HG02763 (cell line): ENCODE measurements around the gene RUSF1.

Experiments used
- ATAC-seq: cut with Tn5 transposase; IDR thresholded peaks from one replicate; pipeline ENCODE4 v1.9.1; 2021; ENCODE audit warnings: mild to moderate bottlenecking, moderate library complexity; ENCODE audit not compliant: unreplicated experiment

The RUSF1 gene

DNA sequence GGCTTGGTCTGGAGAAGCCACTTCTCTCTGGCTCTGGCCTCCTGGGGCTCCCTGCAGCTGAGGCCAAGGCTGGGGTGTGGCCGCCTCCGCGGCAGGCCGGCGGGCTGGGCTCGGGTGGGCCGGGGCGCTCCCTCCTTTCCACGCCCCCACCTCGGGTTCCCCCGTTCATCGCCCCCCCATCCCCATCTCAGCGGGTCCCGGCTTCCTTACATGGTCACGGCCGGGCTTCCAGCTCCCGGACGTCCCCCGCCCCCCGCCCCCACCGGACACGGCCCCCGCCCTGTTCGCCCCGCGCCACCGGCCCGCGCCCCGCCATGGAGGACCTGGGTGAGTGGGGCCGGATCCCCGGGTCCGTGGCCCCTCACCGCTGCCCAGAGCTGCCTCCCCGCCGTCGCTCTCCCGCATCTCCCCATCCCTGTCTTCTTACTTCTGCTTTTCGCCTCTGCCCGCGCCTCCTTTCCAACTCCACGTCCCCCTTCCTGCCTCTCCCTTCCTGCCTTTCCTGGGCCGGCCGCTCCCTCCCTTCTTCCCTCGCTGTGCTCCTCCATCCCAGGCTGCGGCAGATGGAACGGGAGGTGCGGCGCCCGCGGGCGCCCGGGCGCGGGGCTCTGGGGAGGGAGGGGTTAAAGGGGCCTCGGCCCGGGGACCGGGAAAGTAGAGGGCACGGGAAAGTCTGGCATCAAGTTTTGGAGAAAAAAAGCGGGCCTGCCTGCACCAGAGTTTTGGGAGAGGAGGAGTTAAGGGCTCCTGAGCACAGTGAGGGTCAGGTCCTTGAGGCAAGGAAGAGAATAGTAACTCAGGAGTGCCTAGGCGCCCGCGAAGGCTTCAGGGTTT lies 36.1 kb downstream of the RUSF1 start, which contains the start of gene TGFB1I1:
TGFB1I1 (plus strand) TSS at position 278 of the 834 bp plus-strand sequence; CDS start at position 315, 37 bp downstream.
- ATAC-seq = no peak

DNA sequence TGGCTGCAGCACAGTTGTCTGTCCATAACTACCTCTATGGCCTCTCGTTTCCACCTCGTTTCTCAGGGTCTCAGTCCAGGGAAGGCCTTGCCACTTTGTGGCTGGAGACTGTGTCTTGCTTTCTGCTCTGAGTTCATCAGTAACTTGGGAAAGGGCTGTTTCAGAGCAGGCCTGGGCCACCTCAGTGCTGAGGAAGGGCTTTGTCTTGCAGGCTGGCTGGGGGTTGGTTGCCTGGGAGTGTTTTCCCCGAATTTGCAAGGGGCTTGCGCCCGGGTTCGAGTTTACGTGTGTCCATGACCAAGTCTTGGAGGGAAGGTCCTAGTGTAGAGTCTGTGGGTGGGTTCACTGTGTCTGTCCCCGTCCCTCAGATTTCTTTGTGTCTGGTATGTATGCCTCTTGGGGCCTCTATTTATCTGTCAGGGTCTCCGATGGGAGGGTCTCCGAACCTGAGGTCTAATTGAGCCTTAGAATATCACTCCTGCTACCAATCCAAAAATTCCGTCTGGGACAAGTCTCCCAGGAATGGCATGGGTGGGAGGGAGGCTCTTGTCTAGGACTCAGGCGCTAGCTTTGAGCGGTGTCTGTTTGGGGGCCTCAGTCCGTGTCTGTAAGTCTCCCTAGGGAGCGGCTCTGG lies 36.8 kb downstream of the RUSF1 start:
- ATAC-seq = no peak

DNA sequence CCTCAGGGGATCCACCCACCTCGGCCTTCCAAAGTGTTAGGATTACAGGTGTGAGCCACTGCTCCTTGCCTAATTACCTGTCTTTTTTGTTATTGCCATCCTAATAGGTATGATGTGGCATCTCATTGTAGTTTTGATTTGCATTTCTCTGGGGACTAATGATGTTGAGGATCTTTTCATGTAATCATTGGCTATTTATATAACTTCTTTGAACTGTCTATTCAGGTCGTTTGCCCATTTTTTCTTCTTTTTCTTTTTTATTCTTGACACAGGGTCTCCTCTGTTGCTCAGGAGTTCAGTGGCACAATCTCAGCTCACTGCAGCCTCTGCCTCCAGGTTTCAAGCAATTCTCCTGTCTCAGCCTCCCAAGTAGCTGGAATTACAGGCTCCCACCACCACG lies 37.6 kb downstream of the RUSF1 start:
- no peak for ATAC-seq

DNA sequence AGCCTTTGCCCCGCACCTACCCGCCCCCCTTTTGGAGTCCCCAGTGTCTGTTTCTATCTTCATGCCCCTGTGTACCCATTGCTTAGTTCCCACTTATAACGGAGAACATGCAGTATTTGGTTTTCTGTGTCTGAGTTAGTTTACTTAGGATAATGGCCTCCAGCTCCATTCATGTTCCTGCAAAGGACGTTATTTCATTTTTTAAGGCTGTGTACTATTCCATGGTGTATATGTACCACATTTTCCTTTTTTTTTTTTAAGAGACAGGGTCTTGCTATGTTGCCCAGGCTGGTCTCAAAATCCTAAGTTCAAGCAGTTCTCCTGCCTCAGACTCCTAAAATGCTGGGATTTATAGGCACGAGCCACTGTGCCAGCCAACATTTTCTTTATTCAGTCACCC lies 40.3 kb downstream of the RUSF1 start:
- ATAC-seq = no peak

DNA sequence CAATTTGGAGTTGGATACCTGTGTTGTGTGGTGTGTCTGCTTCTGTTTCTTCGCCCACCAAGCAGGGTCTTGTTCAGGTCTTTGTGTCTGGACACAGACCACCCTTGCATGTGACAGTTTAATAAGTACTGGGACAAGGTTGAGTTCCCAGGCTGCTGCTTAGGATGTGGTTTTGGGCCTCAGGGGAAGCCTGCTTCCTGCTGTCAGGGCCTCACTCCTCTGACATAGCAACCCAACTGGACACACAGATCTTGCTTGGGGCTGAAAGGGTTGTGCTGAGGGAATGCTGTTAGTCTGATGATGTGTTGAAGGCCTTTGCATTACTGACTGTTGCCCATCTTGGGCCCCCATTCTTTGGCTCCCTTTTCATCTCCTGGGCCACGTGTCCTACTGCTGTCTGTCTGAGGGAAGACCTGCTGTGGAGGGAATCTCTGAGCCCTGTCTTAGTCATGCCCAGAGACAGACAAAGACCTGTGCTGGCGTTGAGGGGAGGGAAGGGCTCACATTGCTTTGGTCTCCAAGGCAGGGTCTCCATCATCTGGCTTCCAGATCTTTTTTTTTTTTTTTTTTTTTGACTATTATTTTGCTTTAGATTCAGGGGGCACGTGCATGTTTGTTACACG lies 40.9 kb downstream of the RUSF1 start:
- ATAC-seq = no peak

DNA sequence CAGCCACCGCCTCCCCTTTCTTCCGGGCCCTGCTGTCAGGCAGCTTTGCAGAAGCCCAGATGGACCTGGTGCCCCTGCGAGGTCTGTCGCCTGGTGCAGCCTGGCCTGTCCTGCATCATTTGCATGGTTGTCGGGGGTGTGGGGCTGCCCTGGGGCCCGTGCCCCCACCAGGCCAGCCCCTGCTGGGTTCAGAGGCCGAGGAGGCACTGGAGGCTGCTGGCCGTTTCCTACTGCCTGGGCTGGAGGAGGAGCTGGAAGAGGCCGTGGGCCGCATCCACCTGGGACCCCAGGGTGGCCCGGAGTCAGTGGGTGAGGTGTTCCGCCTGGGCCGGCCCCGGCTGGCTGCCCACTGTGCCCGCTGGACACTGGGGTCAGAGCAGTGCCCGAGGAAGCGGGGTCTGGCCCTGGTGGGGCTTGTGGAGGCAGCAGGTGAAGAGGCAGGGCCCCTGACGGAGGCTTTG lies 41.8 kb downstream of the RUSF1 start:
- no peak for ATAC-seq

DNA sequence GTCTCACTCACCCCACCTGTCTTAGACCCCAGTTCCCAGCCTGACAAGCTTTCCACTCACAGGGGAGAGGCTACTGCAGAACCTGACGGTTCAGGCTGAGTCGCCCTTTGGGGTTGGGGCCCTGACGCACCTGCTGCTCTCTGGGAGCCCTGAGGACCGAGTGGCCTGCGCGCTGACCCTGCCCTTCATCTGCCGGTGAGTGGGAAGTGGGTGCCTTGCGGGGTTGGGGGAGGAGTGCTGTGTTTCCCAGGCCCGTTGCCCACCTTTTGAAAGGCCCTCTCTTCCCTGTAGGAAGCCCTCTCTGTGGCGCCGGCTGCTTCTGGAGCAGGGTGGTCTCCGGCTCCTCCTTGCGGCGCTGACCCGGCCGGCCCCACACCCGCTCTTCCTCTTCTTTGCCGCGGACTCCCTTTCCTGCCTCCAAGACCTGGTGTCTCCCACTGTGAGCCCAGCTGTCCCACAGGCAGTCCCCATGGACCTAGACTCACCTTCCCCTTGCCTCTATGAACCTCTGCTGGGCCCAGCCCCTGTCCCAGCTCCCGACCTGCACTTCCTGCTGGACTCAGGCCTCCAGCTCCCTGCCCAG lies 42.3 kb downstream of the RUSF1 start:
- ATAC-seq = no peak

DNA sequence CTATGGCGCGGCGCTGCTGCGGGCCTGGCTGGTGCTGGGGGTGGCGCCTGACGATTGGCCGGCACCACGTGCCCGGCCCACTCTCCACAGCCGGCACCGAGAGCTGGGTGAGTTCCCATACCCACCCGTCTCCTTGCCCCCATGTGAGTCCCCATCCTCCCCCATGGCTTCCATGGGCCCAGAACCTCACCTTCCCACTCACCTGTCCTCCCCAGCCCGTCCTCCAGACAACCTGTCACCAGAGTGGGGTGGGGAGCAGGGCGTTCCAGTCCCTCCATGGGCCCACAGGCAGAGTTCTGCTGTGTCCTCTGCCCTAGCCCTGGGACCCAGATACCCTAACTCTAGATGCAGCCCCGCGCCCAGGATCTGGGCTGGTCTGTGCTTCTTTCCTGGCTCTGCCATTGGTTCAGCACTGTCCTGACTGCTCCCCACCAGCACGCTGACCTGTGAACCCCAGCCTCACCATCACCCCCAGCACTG lies 43.4 kb downstream of the RUSF1 start:
- no peak for ATAC-seq

DNA sequence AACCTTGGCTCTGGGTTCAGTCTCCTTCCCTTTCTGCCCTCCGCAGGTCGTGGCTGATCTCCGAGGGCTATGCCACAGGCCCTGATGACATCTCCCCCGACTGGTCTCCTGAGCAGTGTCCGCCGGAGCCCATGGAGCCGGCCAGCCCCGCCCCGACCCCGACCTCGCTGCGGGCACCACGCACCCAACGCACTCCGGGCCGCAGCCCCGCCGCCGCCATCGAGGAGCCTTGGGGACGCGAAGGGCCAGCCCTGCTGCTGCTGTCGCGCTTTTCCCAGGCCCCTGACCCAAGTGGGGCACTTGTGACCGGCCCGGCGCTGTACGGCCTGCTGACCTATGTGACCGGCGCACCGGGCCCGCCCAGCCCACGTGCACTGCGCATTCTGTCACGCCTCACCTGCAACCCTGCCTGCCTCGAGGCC lies 43.8 kb downstream of the RUSF1 start:
- no peak for ATAC-seq

DNA sequence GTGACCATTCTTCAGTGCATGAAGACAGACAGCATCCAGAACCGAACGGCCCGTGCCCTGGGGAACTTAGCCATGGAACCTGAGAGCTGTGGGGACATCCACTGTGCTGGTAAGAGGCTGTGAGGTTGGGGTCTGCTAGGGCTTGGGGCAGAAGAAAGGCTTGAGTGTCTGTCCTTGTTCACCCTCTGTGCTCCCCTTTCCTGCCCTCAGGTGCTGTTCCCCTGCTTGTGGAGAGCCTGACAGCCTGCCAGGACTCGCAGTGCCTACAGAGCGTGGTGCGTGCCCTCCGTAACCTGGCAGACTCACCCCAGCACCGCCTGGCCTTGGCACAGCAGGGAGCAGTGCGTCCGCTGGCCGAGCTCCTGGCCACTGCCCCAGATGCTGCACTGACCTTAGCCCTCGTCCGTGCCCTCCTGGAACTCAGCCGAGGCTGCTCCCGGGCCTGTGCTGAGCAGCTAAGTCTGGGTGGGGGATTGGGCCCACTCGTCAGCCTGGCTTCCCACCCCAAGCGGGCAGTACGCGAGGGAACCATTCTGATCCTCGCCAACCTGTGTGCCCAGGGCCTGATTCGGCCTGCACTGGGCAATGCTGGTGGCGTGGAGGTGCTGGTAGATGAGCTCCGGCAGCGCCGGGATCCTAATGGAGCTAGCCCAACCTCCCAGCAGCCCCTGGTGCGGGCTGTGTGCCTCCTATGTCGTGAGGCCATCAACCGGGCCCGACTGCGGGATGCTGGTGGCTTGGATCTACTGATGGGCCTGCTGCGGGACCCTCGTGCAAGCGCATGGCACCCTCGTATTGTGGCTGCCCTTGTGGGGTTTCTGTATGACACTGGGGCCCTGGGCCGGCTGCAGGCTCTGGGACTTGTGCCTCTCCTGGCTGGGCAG lies 46.0 kb downstream of the RUSF1 start:
- no peak for ATAC-seq

DNA sequence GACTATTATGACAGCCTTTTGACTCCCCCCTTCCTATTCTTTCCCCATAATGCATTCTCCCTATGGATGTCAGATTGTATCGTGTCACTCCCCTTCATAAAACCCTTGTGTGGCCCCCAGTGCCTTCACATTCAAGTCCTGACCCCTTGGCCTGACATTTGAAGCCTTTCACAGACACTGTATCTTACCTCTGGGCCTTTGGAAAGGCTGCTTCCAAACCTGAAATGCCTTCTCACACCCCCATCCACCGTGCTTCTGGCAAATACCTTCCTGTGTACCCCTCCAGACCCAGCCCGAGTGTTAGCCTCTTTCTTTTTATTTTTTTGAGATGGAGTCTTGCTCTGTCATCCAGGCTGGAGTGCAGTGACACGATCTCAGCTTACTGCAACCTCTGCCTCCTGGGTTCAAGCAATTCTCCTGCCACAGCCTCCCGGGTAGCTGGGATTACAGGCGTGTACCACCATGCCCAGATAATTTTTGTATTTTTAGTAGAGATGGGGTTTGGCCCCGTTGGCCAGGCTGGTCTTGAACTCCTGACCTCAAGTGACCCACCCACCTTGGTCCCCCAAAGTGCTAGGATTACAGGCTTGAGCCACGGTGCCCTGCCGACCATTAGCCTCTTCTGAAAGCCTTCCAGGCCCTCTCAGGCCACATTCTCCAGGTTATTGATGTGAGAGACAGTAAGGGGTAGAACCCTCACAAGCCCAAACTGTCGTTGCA lies 46.8 kb downstream of the RUSF1 start:
- no peak for ATAC-seq

DNA sequence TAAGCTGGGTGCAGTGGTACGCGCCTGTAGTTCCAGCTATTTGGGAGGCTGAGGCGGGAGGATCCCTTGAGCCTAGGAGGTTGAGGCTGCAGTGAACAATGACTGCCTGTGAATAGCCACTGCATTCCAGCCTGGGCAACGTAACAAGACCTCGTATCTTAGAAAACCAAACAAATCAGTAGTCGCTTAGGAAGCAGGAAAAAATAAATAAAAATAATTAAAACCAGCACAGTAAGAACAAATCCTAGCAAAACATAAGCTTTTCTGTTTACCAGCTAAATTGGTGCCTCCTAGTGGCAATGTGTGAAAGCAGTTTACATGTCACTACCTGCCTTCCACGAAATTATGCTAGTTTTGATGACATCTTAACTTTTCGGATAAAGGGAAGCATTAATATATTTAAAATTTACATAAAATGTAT lies 47.6 kb downstream of the RUSF1 start:
- ATAC-seq = no peak

DNA sequence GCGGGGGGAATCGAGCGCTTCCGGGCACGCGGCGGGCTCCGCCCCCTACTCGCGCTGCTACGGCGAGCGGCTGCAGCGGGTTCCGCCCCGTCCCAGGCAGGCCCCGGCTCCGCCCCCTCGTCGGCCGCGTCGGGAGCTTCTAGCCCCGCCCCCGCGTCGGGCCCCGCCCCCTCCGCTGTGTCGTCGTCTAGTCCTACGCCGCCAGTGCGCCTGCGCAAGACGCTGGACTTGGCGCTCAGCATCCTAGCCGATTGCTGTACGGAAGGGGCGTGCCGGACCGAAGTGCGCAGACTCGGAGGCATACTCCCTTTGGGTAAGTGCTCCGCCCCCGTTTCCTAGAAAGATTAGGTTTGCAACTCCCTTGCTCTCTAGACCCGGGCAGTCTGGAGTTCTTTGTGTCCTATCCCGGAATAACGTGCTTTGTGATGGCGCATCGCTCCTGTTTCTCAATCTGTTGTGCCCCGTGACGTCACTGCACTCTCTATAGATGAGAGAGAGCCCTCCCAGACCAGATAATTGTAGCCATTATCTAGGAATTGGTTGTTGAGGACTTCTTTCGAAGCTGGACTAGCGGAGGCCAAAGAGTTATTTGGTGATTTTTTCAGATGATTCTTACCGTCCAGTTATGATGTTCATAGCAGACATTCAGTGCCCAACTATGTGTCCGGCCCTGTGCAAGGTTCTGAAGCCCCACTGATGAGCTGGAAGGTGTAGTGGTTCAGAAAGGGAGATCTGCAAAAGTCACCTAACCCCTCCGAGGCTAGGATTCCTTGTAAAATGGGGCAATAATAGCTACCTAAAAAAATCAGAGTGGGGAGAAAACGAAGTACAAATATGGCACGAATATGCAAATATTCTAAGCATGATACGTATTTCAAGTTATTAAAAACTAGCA lies 48.3 kb downstream of the RUSF1 start:
- ATAC-seq = peak; percentile 69

DNA sequence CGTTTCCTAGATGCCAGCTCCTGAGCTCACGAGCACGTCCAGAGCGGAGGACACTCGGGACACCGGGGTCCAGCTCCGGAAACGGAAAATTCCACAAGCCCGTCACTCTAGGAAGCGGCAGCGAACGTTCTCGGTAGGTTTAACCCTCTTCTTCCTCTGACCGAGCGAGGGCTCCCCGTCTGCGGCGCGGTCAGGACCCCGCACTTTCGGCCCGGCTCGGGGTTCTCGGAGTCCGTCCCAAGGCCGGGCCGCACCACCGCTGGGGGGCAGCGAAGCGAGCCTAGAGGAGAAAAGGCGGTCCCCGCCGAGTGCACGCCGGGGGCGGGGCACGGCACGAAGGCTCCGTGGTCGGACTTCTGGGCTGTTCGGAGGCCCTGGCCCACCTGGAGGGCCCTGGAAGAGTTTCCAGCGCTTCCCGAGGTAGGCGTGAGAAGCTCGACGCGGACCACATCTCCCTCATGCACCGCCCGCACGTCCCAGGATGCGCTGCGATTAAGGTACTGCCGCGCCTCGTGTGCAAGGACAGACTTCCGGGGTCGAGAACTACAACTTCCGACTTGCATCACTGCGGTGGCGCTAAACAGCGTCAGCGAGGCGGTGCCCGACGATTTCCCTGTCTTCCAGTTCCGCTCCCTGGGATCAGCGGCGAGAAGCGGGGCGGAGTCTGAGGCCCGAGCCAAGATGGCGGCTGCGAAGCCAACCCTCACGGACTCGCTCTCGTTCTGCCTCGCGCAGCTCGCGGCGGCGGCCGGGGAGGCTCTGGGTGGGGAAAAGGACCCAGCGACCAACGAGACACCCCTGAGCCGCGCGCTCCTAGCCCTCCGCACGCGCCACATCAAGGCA lies 49.1 kb downstream of the RUSF1 start, which contains the start of gene ARMC5:
ARMC5 (plus strand) TSS at position 658 of the 843 bp plus-strand sequence; CDS start at position 682, 24 bp downstream.
- peak; percentile 75 for ATAC-seq

DNA sequence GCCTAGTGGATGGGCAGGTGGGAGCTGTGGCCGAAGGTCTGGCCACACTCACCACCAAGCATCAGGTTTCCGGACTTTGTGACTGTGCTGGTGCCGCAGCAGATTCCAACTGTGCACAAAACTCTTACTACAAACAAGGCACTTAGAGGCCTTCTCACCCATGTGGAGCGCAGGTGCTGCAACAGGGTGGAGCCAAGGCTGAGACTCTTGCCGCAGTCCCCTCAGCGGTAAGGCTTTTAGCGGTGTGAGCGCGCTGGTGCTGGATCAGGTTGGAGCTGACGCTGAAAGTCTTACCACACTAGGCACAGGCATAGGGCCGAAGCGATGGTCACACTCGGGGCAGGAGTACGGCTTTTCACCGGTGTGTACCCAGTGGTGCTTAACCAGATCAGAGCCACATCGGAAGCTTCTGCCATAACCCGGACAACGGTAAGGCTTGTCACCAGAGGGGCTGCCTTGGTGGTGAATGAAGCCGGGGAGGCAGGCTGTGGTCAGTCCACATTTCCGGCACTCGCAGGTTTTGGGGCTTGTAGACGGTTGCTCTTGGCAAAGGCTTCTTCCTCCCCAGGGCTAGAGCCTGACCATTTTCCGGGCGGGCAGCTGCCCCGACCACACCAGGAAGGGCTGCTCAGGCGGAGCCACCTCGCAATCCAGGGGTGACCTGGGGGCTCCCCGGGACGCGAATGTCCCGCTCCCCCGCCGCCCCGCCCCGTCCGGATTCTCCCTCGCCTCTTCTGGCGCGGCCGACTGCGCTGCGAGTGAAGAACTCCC lies 49.9 kb downstream of the RUSF1 start:
- no peak for ATAC-seq

DNA sequence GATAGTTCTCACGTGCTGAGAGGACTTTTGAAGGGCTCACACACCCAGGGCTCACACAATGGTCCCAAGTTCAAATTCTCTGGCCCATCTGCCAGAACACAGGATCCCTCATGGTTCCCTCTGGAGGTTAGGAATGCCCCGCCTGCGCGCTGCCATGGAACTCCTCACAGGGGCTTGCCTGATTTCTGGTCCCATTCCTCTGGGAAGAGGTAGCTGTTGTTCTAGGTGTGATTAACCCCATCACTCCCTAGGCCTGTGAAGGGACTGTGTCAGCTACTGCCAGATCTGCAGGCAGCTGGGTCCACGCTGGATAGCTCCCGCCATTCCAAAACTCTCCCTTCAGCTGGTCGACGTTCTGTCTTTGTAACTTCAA lies 51.2 kb downstream of the RUSF1 start:
- no peak for ATAC-seq
